Head of caudate nucleus (tissue), 42 donors: ENCODE measurements around the gene STX7.
A peak's percentile ranks its signal among the peaks of the same experiment; 100 is the strongest.

Experiments used
- DNase-seq, 42 donors: peaks; one replicate each; pipeline versions ENCODE4 v3.0.0 to v3.0.0-alpha.2; 2020 to 2021; ENCODE audit warnings: mixed read lengths in 7 of 42
- intact Hi-C: fragments of 100-400 bp; cut with DNase I; formaldehyde crosslinking; loops from one replicate; pipeline ENCODE4 v1.15.0; 2022

STX7 gene

GRCh38 chr6:132483779-132484679 is 28.9 kb downstream of the STX7 start:
- DNase-seq = peak in 21 of 42 donors; percentile 2 to 83 (median 57)
- intact Hi-C loops = loop anchor here (5.0 to 10.0 kb wide), 2 partner anchors 182 to 209 kb away; no protein-coding TSS in a partner anchor

- intact Hi-C loops = loop anchor here (5.0 to 10.0 kb wide), 2 partner anchors 180 to 208 kb away; no protein-coding TSS in a partner anchor
- no peak for DNase-seq
These were observed 30.3 kb downstream of the STX7 start for GRCh38 chr6:132482581-132482980.

GRCh38 chr6:132481189-132481588 is 31.7 kb downstream of the STX7 start:
- intact Hi-C loops = loop anchor here (5.0 to 10.0 kb wide), 2 partner anchors 179 to 206 kb away; no protein-coding TSS in a partner anchor
- DNase-seq = no peak

- DNase-seq = no peak
- intact Hi-C loops = no loop called here
These were observed 33.8 kb downstream of the STX7 start for GRCh38 chr6:132479131-132479530.

- intact Hi-C loops = no loop called here
- DNase-seq = no peak
These were observed 34.2 kb downstream of the STX7 start for GRCh38 chr6:132478674-132479073.

- no peak for DNase-seq
These were observed 34.6 kb downstream of the STX7 start for GRCh38 chr6:132478266-132478665.

GRCh38 chr6:132476688-132477087 is 36.2 kb downstream of the STX7 start:
- intact Hi-C loops = no loop called here
- DNase-seq = no peak

More at GRCh38 chr6:132478266-132478665, 34.6 kb downstream of the STX7 start:
- intact Hi-C loops = no loop called here

- DNase-seq = no peak
- intact Hi-C loops = no loop called here
These were observed 37.0 kb downstream of the STX7 start for GRCh38 chr6:132475925-132476324.

- DNase-seq = no peak
- intact Hi-C loops = no loop called here
These were observed 41.1 kb downstream of the STX7 start for GRCh38 chr6:132471787-132472186.

- DNase-seq = no peak
- intact Hi-C loops = no loop called here
These were observed 46.0 kb downstream of the STX7 start for GRCh38 chr6:132466952-132467351.

- no peak for DNase-seq
- intact Hi-C loops = no loop called here
These were observed 47.1 kb downstream of the STX7 start for GRCh38 chr6:132465530-132466485.

- DNase-seq = no peak
These were observed 48.2 kb downstream of the STX7 start for GRCh38 chr6:132464538-132465256.

GRCh38 chr6:132461958-132462357 is 51.0 kb downstream of the STX7 start:
- intact Hi-C loops = no loop called here
- DNase-seq = no peak

More at GRCh38 chr6:132464538-132465256, 48.2 kb downstream of the STX7 start:
- intact Hi-C loops = no loop called here

GRCh38 chr6:132459605-132459952 is 53.3 kb downstream of the STX7 start:
- no peak for DNase-seq
- intact Hi-C loops = no loop called here

GRCh38 chr6:132458887-132459604 is 53.9 kb downstream of the STX7 start:
- intact Hi-C loops = no loop called here
- DNase-seq = no peak

- intact Hi-C loops = no loop called here
- peak in 13 of 42 donors; percentile 2 to 43 (median 11) for DNase-seq
These were observed 56.2 kb downstream of the STX7 start for GRCh38 chr6:132456700-132457143.

- DNase-seq = no peak
- intact Hi-C loops = no loop called here
These were observed 66.1 kb downstream of the STX7 start for GRCh38 chr6:132446855-132447241.

- DNase-seq = no peak
- intact Hi-C loops = no loop called here
These were observed 66.6 kb downstream of the STX7 start for GRCh38 chr6:132446141-132446854.
